Endothelial cell of umbilical vein (primary cell): ENCODE results near the gene GAA.

Experiments
- CTCF ChIP-seq, 2 donors: IDR thresholded peaks; 1 replicate in 1 of 2; 2 replicates in 1 of 2; pipeline ENCODE4 v1.5.1; 2011; ENCODE audit warnings: low read length in 2 of 2, mild to moderate bottlenecking in 2 of 2, moderate library complexity in 2 of 2, control low read depth in 1 of 2, inconsistent platforms in 1 of 2, low read depth in 1 of 2; ENCODE audit not compliant: insufficient read depth in 1 of 2; ENCODE audit errors: extremely low read depth in 1 of 2
- EZH2 ChIP-seq: IDR thresholded peaks from 2 replicates; pipeline ENCODE4 v1.6.1; 2012; ENCODE audit warnings: borderline replicate concordance, low read depth, mild to moderate bottlenecking, moderate library complexity, low read length, inconsistent platforms; ENCODE audit not compliant: severe bottlenecking
- FOS ChIP-seq: IDR thresholded peaks from 2 replicates; pipeline ENCODE4 v1.6.1; 2011; ENCODE audit warnings: mild to moderate bottlenecking, low read length, moderate library complexity, borderline replicate concordance; ENCODE audit not compliant: insufficient read depth
- JUN ChIP-seq: IDR thresholded peaks from 2 replicates; pipeline ENCODE4 v1.6.1; 2011; ENCODE audit warnings: borderline replicate concordance, low read depth; ENCODE audit not compliant: insufficient read length, insufficient read depth
- MAX ChIP-seq: IDR thresholded peaks from 2 replicates; pipeline ENCODE4 v1.6.1; 2011; ENCODE audit not compliant: insufficient read depth, insufficient read length
- MYC ChIP-seq: IDR thresholded peaks from one replicate; pipeline ENCODE4 v1.6.1; 2011; ENCODE audit warnings: mild to moderate bottlenecking, low read depth, low read length
- POLR2A ChIP-seq: IDR thresholded peaks from 2 replicates; pipeline ENCODE4 v1.6.1; 2012; ENCODE audit warnings: low read depth, mild to moderate bottlenecking, control low read depth, low read length
- POLR2AphosphoS5 ChIP-seq: IDR thresholded peaks from 2 replicates; pipeline ENCODE4 v1.6.1; 2012; ENCODE audit warnings: low read depth, mild to moderate bottlenecking, control low read depth, low read length, moderate library complexity; ENCODE audit not compliant: insufficient read depth

GRCh38 chr17:80111702-80112470 lies 10.5 kb downstream of the GAA start:
- TF ChIP-seq MAX, result no peak
- TF ChIP-seq POLR2AphosphoS5, result no peak
- TF ChIP-seq CTCF (IDR thresholded peaks at IDR 0.05; ENCODE audit: extremely low read depth in 1 of 2, insufficient read depth in 1 of 2, low read depth in 1 of 2, low read length in 2 of 2), result no peak
- TF ChIP-seq JUN, result no peak
- TF ChIP-seq POLR2A, result no peak
- TF ChIP-seq MYC, result no peak
- no peak for TF ChIP-seq EZH2
- TF ChIP-seq FOS, result no peak
